Ishikawa (cell line): ENCODE measurements around the gene APBB2.

Experiments
- CEBPB ChIP-seq: IDR thresholded peaks from 2 replicates; pipeline ENCODE4 v1.6.1; 2012
- EGR1 ChIP-seq: IDR thresholded peaks from 2 replicates; pipeline ENCODE4 v1.6.1; 2012
- EP300 ChIP-seq: IDR thresholded peaks from 2 replicates; pipeline ENCODE4 v1.6.1; 2012; ENCODE audit warnings: borderline replicate concordance

DNA sequence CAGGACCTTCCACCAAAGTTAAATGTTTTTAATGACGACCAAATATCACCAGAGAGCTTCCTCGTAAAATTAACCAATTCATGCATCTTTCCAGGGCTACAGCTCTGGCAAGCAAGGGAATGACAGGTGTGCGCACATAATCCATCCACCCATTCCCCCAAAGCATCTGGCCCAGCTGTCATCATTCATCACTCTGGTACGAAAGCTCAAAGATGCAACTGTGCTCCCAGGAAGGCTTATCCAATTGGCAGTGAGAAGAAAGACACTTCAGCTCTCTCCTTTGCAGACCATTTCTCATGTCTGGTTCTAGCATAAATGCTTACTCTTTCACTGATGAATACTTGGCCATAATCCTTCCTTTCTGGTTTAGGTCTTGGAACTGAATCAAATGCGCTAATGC lies 325.4 kb downstream of the APBB2 start:
- TF ChIP-seq CEBPB (no peak), EP300 (no peak), EGR1 (no peak)
